Fibroblast of peridontal ligament (primary cell): ENCODE results near the gene MED16.
"Not testable (repeated sequence)": the region's sequence is repeated elsewhere in the genome, so short reads cannot be mapped to it uniquely, and the experiment has no call there.

Experiments
- DNase-seq: peaks from one replicate; pipeline ENCODE4 v3.0.0-alpha.2; 2010; ENCODE audit errors: extremely low read depth

MED16 gene

GRCh38 chr19:907183-907853 is 14.3 kb upstream of the MED16 start:
- DNase-seq: no peak

- no peak for DNase-seq
Observed at GRCh38 chr19:906480-906879, 13.5 kb upstream of the MED16 start.

- DNase-seq: no peak
Observed at GRCh38 chr19:904545-904944, 11.6 kb upstream of the MED16 start.

GRCh38 chr19:903266-903797 is 10.3 kb upstream of the MED16 start:
- no peak for DNase-seq

GRCh38 chr19:902446-903226 is 9.6 kb upstream of the MED16 start:
- no peak for DNase-seq

- no peak for DNase-seq
Observed at GRCh38 chr19:902093-902370, 9.0 kb upstream of the MED16 start.

GRCh38 chr19:901216-902092 is 8.5 kb upstream of the MED16 start:
- no peak for DNase-seq

GRCh38 chr19:900302-901111 is 7.5 kb upstream of the MED16 start:
- no peak for DNase-seq

- DNase-seq: no peak
Observed at GRCh38 chr19:900043-900301, 7.0 kb upstream of the MED16 start.

GRCh38 chr19:899336-900042 is 6.5 kb upstream of the MED16 start:
- DNase-seq: no peak

- DNase-seq: no peak
Observed at GRCh38 chr19:898663-899062, 5.7 kb upstream of the MED16 start.

- no peak for DNase-seq
Observed at GRCh38 chr19:897442-898039, 4.6 kb upstream of the MED16 start.

GRCh38 chr19:896999-897398 is 4.0 kb upstream of the MED16 start:
- no peak for DNase-seq

- no peak for DNase-seq
Observed at GRCh38 chr19:896434-896833, 3.4 kb upstream of the MED16 start.

- peak; percentile 7 for DNase-seq
Observed at GRCh38 chr19:892243-892893, 619 bp downstream of the MED16 start.

- not testable (repeated sequence) for DNase-seq
Observed at GRCh38 chr19:891421-892200, 1.4 kb downstream of the MED16 start.

GRCh38 chr19:890831-891230 is 2.2 kb downstream of the MED16 start:
- no peak for DNase-seq

- DNase-seq: no peak
Observed at GRCh38 chr19:889662-890295, 3.2 kb downstream of the MED16 start.
